ENCODE data around the gene CAMTA1.
A peak's percentile ranks its signal among the peaks of the same experiment; 100 is the strongest.

Gene CAMTA1

GRCh38 chr1:7659514-7659913 lies 874.3 kb downstream of the CAMTA1 start:
- DNase-seq (ENCODE audit: low read depth), result no peak

GRCh38 chr1:7663451-7664146 lies 878.3 kb downstream of the CAMTA1 start:
- DNase-seq (ENCODE audit: low read depth), result no peak

GRCh38 chr1:7664147-7664892 lies 879.1 kb downstream of the CAMTA1 start:
- DNase-seq (ENCODE audit: low read depth), result no peak

- no peak for DNase-seq (ENCODE audit: low read depth)
These were observed 879.6 kb downstream of the CAMTA1 start for GRCh38 chr1:7664893-7665250.

GRCh38 chr1:7666249-7666648 lies 881.0 kb downstream of the CAMTA1 start:
- no peak for DNase-seq (ENCODE audit: low read depth)

GRCh38 chr1:7667159-7667558 lies 881.9 kb downstream of the CAMTA1 start:
- DNase-seq (ENCODE audit: low read depth), result no peak

- peak; percentile 47 for DNase-seq (ENCODE audit: low read depth)
These were observed 882.5 kb downstream of the CAMTA1 start for GRCh38 chr1:7667625-7668218.

- no peak for DNase-seq (ENCODE audit: low read depth)
These were observed 884.5 kb downstream of the CAMTA1 start for GRCh38 chr1:7669559-7670311.

- DNase-seq (ENCODE audit: low read depth), result no peak
These were observed 885.3 kb downstream of the CAMTA1 start for GRCh38 chr1:7670334-7671145.

GRCh38 chr1:7671146-7671465 lies 885.9 kb downstream of the CAMTA1 start:
- DNase-seq (ENCODE audit: low read depth), result no peak

GRCh38 chr1:7671676-7672075 lies 886.4 kb downstream of the CAMTA1 start:
- DNase-seq (ENCODE audit: low read depth), result no peak

GRCh38 chr1:7672864-7673263 lies 887.6 kb downstream of the CAMTA1 start:
- no peak for DNase-seq (ENCODE audit: low read depth)

GRCh38 chr1:7674972-7675371 lies 889.7 kb downstream of the CAMTA1 start:
- DNase-seq (ENCODE audit: low read depth), result no peak

- no peak for DNase-seq (ENCODE audit: low read depth)
These were observed 890.4 kb downstream of the CAMTA1 start for GRCh38 chr1:7675431-7676273.

- no peak for DNase-seq (ENCODE audit: low read depth)
These were observed 891.2 kb downstream of the CAMTA1 start for GRCh38 chr1:7676274-7676945.

GRCh38 chr1:7677111-7677510 lies 891.9 kb downstream of the CAMTA1 start:
- no peak for DNase-seq (ENCODE audit: low read depth)

GRCh38 chr1:7677815-7678214 lies 892.6 kb downstream of the CAMTA1 start:
- DNase-seq (ENCODE audit: low read depth), result no peak

- no peak for DNase-seq (ENCODE audit: low read depth)
These were observed 893.4 kb downstream of the CAMTA1 start for GRCh38 chr1:7678491-7679158.

- no peak for DNase-seq (ENCODE audit: low read depth)
These were observed 894.1 kb downstream of the CAMTA1 start for GRCh38 chr1:7679159-7679872.
